ENCODE results near the gene SMAD2.

- TF ChIP-seq ZBTB33 (IDR thresholded peaks at IDR 0.05) (no peak), CTCF (IDR thresholded peaks at IDR 0.05; ENCODE audit: low read depth, low read length, missing input control) (no peak), FOXA1 (IDR thresholded peaks at IDR 0.05) (no peak)
These were observed 15.2 kb downstream of the SMAD2 start for GRCh38 chr18:47915229-47915628.

All from liver (tissue), 2 donors.